Fibroblast of skin of back (primary cell): ENCODE results near the gene CAPN2.
"Not testable (repeated sequence)": the region's sequence is repeated elsewhere in the genome, so short reads cannot be mapped to it uniquely, and the experiment has no call there.

Experiments used
- DNase-seq: peaks from one replicate; pipeline ENCODE4 v3.0.0-alpha.2; 2013

Gene CAPN2

GRCh38 chr1:223739366-223740037 is 27.2 kb downstream of the CAPN2 start:
- peak; percentile 39 for DNase-seq

- not testable (repeated sequence) for DNase-seq
These were observed 27.8 kb downstream of the CAPN2 start for GRCh38 chr1:223740038-223740736.

DNA sequence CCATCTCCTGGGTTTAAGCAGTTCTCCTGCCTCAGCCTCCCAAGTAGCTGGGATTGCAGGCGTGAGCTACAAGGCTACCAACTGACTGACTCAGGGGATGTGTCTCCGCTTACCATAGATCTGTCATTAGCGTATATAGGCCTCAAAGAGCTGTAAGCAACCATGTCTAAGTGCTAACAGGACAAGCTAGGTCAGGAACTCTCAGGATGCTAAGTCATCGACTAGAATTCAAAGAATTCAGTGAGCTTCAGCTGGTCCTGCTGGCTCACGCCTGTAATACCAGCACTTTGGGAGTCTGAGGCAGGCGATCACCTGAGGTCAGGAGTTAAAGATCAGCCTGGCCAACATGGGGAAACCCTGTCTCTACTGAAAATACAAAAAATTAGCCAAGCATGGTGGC is 29.5 kb downstream of the CAPN2 start:
- DNase-seq, result peak; percentile 70

DNA sequence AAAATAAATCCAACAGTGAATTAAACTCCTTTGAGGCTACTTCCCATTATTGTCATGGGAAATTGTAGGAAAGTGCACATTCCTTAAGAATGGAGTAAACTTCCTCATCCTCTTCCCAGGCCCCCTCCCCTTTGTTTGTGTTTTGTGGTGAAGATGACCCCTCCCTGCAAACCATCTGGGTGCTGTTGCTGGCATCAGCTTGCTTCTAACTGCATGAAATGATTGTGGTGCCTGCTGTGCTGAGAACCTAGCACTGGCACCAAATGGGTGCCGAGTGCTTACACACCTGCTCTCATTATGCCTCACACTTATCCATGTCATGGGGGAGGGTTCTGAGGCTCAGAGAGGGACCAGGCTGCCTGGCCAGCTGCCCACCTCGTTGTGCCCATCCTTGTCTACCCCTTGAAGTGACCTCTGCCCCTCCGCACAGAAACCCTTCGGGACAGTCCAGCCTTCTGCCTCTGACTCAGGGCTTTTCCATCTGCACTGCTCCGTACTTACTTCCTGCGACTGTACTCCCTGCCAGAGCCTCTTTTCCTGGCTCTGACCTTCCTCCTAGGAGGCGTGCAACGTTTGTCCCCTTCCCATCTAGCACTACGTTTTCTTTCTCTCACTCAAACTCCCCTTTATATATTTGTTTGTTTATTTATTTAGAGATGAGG is 30.6 kb downstream of the CAPN2 start:
- no peak for DNase-seq

DNA sequence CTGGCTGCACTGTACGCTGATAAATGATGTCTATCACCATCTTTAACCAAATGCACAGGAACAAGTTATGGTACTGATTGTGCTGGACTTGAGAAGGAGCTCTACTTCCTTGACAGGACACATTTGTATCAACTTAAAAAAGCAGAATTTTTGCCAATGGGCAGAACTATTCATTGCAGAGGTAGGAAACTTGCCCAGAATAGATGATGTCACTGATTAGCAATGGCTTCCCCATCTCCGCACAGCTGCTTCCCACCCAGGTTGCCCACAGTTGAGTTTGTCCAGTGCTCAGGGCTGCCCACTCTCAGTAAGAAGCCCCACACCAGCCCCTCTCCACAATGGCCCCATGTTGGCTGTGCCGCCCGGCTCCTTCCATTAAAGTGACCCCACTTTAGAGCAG is 33.4 kb downstream of the CAPN2 start:
- no peak for DNase-seq

DNA sequence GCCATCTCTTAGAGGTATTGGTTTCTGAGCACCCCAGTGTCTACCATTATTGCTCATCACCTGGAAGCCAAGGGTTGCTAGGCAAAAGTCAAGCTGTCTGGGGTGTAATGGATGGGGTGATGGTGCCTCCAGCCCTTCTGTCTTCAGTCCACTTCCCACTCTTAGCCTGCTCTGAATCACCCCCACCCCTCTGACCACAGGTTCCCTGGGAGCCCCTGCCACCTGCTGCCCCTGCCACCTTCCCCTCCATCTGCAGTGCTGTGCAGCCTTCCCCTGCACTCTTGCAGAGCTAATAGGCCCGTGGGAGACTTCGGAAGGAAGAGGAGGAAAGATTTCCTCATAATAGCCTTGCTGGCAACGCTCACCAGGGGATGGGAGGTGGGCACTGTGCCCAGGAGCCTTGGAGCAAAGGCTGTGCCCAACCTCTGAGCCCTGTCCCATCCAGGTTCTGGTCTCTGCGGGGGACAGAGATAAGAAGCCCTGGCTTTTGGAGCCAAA is 35.5 kb downstream of the CAPN2 start:
- DNase-seq, result peak; percentile 30

GRCh38 chr1:223748405-223748772 is 36.0 kb downstream of the CAPN2 start:
- DNase-seq, result peak; percentile 49

DNA sequence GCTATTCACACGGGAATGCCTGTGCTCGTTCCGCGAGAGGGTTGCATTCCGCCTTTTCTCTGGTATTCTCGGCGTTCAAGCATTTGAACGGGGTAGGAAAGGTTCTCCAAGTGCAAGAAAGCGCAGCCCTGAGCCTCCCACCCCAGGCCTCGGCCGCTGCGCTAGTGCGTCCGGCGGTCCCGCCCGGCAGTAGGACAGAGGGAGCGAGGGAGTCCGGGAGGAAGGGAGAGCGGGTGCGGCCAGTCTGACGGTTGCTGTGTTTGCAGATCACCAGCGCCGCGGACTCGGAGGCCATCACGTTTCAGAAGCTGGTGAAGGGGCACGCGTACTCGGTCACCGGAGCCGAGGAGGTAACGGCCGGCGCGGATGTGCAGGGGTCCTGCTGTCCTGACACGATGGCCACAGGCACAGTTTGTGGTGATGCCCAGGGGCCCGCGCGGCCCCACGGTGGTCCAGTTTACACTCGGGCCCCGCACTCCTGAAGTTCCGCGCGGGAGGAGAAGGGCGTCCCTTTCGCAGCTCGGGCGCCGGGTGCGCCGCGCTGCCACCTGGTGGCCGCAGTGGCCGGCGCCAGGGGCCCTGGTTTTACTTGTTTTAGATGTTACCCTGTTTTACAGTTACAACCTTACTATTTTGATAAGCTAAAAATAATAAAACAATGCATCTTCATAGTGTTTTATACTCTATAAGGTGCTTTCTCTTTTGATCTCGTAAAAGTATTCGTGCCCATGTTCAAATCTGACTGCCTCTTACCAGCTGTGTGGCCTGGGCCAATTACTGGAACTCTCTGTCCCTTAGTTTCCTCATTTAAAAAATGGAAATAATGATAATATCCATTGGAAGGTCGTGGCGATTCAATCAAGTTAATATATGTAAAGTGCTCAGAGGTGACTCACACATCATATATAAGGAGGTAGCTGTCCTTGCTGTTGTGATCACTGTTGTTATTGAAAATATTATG is 36.7 kb downstream of the CAPN2 start:
- DNase-seq, result peak; percentile 58

GRCh38 chr1:223750730-223751570 is 38.6 kb downstream of the CAPN2 start:
- no peak for DNase-seq

GRCh38 chr1:223751696-223752095 is 39.4 kb downstream of the CAPN2 start:
- DNase-seq, result no peak

DNA sequence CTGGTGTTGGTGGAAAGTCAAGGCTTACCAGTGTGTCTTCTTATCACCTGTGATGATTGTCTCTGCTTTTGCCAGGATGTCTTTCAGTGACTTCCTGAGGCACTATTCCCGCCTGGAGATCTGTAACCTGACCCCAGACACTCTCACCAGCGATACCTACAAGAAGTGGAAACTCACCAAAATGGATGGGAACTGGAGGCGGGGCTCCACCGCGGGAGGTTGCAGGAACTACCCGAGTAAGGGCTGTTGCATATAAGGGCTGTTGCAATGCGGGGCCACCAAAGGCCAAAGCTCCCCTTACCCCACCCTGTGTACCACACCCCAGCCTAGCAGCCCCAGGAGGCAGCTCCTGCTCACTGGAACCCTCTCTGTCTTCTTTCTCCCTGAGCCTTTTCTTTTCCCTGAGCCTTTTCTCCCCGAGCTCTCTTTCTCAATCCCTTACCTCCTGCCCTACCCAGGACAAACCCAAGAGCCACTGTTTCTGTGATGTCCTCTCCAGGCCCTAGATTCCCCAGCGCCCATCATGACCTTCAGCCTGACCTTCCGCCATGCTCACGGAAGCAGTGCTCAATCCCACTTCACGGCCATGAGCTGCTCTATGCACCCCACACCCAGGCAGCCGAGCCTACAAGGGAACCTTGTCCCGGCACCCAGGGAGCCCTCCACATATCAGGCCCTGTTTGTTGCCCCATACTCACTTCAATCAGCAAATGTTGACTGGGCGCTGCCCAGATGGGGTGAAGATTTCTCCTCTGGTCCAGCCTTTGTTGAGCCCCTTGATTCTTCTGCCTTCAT is 40.6 kb downstream of the CAPN2 start:
- no peak for DNase-seq

DNA sequence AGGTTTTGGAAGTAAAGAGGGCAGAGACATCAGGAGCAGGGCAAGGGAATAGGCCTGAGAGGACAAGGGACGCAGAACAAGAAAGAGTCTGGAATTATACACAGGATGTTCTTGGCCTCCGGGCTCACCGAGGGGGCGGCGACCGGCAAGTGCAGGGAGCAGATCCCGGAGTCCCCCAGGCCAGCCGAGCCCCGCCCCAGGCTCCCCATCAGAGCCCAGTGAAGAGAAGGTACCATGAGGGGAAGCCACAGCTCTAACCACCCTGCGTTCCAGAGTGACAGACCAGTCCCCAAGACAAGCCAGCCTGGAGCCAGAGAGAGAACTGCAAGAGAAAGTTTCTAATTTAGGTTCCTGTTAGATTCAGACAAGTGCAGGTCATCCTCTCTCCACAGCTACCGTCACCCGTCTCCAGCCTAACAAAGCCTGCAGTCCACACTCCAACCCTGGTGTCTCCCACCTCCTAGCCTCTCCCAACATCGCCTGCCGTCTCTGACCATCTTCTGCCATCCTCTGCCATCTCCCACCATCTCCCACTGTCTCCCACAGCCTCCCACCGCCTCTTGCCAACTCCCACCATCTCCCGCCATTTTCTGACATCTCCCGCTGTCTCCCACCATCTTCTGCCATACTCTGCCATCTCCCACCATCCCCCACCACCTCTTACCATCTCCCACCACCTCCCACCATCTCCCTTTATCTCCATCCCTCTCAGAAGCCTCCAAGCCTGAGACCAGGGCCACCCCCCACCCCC is 42.5 kb downstream of the CAPN2 start:
- DNase-seq, result no peak

DNA sequence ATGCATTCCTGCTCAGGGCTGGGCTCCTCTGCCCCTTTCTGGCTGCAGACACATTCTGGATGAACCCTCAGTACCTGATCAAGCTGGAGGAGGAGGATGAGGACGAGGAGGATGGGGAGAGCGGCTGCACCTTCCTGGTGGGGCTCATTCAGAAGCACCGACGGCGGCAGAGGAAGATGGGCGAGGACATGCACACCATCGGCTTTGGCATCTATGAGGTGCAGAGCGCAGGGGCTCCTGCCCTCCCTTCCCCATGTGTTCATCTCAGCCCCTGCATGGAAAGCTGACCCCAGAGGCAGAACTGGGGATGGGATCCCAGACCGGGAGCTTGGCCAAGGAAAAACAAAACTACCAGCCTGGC is 43.1 kb downstream of the CAPN2 start:
- DNase-seq, result no peak

- DNase-seq, result no peak
These were observed 43.8 kb downstream of the CAPN2 start for GRCh38 chr1:223755992-223756775.

DNA sequence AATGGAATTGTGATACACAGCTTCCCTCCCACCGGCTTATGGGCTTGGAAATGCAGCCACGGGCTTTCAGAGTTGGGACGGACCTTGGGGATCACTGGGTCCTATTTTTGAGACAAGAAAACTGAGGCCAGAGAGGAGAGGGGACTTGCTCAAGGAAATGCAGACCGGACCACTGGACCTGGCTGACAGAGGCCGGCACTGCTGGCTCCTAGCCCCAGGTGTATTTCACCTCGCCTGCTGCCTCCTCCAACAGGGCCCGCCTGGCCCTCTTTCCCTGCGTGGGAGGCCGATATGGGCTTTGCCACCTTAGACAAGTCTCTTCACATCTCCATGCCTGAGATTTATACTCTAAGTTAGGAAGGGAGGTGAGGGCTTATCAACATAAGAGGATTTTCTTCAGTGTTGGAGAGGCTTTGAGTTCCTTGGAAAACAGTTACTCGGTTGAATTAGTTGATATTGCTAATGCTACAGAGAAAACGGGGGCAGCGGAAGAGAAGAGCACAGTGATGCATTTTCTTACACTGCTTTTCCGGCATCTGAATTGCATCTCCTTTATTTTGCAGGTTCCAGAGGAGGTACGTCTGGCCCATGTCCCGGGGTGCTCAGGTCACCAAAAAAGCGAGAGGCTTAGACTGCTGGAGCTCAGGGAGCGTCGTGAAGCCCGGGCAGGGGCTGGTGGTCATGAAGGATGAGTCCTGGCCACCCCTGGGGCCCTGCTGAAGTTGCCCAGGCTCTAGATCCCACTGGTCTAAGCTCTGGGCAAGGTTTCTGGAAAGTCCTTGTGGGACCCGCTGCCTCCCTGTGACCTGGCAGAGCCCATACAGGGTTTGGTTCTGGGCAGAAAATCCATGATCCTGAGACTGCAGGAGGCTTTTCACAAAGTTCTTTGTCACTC is 44.7 kb downstream of the CAPN2 start:
- no peak for DNase-seq

DNA sequence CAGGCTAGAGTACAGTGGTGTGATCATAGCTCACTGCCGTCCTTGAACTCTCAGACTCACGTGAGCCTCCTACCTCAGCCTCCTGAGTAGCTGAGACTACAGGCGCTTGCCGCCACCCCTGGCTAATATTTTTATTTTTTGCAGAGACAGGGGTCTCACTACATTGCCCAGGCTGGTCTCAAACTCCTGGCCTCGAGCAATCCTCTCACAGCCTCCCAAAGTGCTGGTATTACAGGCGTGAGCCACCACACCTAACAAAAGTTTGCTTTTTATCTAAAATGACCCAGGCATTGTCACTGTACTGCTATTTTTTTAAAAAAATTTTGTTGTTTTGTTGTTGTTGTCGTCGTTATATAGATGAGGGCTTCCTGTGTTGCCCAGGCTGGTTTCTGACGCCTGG is 46.4 kb downstream of the CAPN2 start:
- DNase-seq, result no peak

DNA sequence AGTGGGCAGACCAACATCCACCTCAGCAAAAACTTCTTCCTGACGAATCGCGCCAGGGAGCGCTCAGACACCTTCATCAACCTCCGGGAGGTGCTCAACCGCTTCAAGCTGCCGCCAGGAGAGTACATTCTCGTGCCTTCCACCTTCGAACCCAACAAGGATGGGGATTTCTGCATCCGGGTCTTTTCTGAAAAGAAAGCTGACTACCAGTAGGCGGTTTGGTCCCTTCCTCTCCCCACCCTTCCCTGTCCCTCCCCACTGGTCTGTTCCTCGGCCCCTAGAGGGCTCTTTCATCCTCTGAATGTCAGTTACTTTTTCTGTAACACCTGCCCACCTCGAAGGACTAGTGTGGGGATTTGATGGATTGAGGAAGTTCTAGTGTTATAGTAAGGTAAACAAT is 46.9 kb downstream of the CAPN2 start:
- no peak for DNase-seq

- no peak for DNase-seq
These were observed 48.5 kb downstream of the CAPN2 start for GRCh38 chr1:223760833-223761232.
